ENCODE measurements around the gene RALGPS1.

Gene RALGPS1

GRCh38 chr9:127198587-127198986 lies 284.0 kb downstream of the RALGPS1 start:
- DNase-seq, result no peak

GRCh38 chr9:127199001-127199791 lies 284.6 kb downstream of the RALGPS1 start:
- no peak for DNase-seq

GRCh38 chr9:127200106-127200862 lies 285.7 kb downstream of the RALGPS1 start:
- no peak for DNase-seq

GRCh38 chr9:127201071-127201541 lies 286.5 kb downstream of the RALGPS1 start:
- DNase-seq, result no peak

GRCh38 chr9:127201731-127202130 lies 287.1 kb downstream of the RALGPS1 start:
- DNase-seq, result no peak

- DNase-seq, result no peak
Observed at GRCh38 chr9:127202461-127203169, 288.0 kb downstream of the RALGPS1 start.

- DNase-seq, result no peak
Observed at GRCh38 chr9:127203681-127204327, 289.2 kb downstream of the RALGPS1 start.

- no peak for DNase-seq
Observed at GRCh38 chr9:127204771-127205470, 290.3 kb downstream of the RALGPS1 start.

GRCh38 chr9:127205952-127206351 lies 291.4 kb downstream of the RALGPS1 start:
- DNase-seq, result no peak

GRCh38 chr9:127206666-127207065 lies 292.1 kb downstream of the RALGPS1 start:
- DNase-seq, result no peak

- no peak for DNase-seq
Observed at GRCh38 chr9:127207734-127208410, 293.3 kb downstream of the RALGPS1 start.

GRCh38 chr9:127208416-127208815 lies 293.8 kb downstream of the RALGPS1 start:
- no peak for DNase-seq

GRCh38 chr9:127209220-127209619 lies 294.6 kb downstream of the RALGPS1 start:
- no peak for DNase-seq

- DNase-seq, result no peak
Observed at GRCh38 chr9:127209948-127210640, 295.5 kb downstream of the RALGPS1 start.

- no peak for DNase-seq
Observed at GRCh38 chr9:127210851-127211730, 296.5 kb downstream of the RALGPS1 start.

- no peak for DNase-seq
Observed at GRCh38 chr9:127211983-127212382, 297.4 kb downstream of the RALGPS1 start.

- DNase-seq, result no peak
Observed at GRCh38 chr9:127212453-127212852, 297.9 kb downstream of the RALGPS1 start.

GRCh38 chr9:127213859-127214258 lies 299.3 kb downstream of the RALGPS1 start:
- no peak for DNase-seq

GRCh38 chr9:127214421-127215267 lies 300.1 kb downstream of the RALGPS1 start:
- DNase-seq, result no peak

Data from GOT3 (cell line).